NB4 (cell line): ENCODE results near the gene SREK1IP1.
A peak's percentile ranks its signal among the peaks of the same experiment; 100 is the strongest.

Experiments
- DNase-seq: peaks from one replicate; pipeline ENCODE4 v3.0.0; 2010; ENCODE audit warnings: low read depth
- H3K4me3 ChIP-seq: one replicate; pipeline ENCODE4 v1.5.1; 2011; ENCODE audit warnings: mild to moderate bottlenecking, low read depth, low read length, moderate library complexity
- CTCF ChIP-seq: IDR thresholded peaks from one replicate; pipeline ENCODE4 v1.5.1; 2012; ENCODE audit warnings: low read depth, low read length
- MAX ChIP-seq: IDR thresholded peaks from 2 replicates; pipeline ENCODE4 v1.6.1; 2011; ENCODE audit warnings: low read depth, low read length
- MYC ChIP-seq: IDR thresholded peaks from 2 replicates; pipeline ENCODE4 v1.6.1; 2011; ENCODE audit warnings: low read depth, low read length
- POLR2A ChIP-seq: IDR thresholded peaks from 2 replicates; pipeline ENCODE4 v1.6.1; 2011; ENCODE audit warnings: mild to moderate bottlenecking; ENCODE audit not compliant: insufficient read length; ENCODE audit errors: extremely low read depth

SREK1IP1 gene

GRCh38 chr5:64771736-64772135 lies 3.2 kb upstream of the SREK1IP1 start:
- DNase-seq, result no peak
- no peak overlapping the region for H3K4me3 ChIP-seq
- no peak for TF ChIP-seq CTCF
- no peak for TF ChIP-seq POLR2A
- no peak for TF ChIP-seq MAX
- TF ChIP-seq MYC, result no peak

- DNase-seq, result no peak
- TF ChIP-seq MYC, result no peak
- no peak for TF ChIP-seq CTCF
- no peak for TF ChIP-seq POLR2A
- TF ChIP-seq MAX, result no peak
- peak overlapping the region; percentile 89 for H3K4me3 ChIP-seq
Observed at GRCh38 chr5:64769855-64770254, 1.4 kb upstream of the SREK1IP1 start.

- DNase-seq, result peak; percentile 38
- TF ChIP-seq MYC (no peak), MAX (no peak), CTCF (no peak), POLR2A (no peak)
- H3K4me3 ChIP-seq, result peak overlapping the region; percentile 89
Observed at GRCh38 chr5:64767959-64768357, 533 bp downstream of the SREK1IP1 start.

GRCh38 chr5:64766941-64767340 lies 1.6 kb downstream of the SREK1IP1 start:
- TF ChIP-seq MAX, result no peak
- no peak for TF ChIP-seq POLR2A
- no peak for TF ChIP-seq MYC
- no peak for TF ChIP-seq CTCF
- peak overlapping the region; percentile 89 for H3K4me3 ChIP-seq
- DNase-seq, result no peak

GRCh38 chr5:64765804-64766504 lies 2.5 kb downstream of the SREK1IP1 start:
- no peak for DNase-seq
- H3K4me3 ChIP-seq, result no peak overlapping the region
- TF ChIP-seq MAX (no peak), MYC (no peak), CTCF (no peak), POLR2A (no peak)
